HG03342 (cell line): ENCODE data around the gene TPX2.

Source experiments
- ATAC-seq: cut with Tn5 transposase; IDR thresholded peaks from one replicate; pipeline ENCODE4 v1.9.1; 2021; ENCODE audit warnings: mild to moderate bottlenecking, moderate library complexity; ENCODE audit not compliant: unreplicated experiment

TPX2 gene, protein sequence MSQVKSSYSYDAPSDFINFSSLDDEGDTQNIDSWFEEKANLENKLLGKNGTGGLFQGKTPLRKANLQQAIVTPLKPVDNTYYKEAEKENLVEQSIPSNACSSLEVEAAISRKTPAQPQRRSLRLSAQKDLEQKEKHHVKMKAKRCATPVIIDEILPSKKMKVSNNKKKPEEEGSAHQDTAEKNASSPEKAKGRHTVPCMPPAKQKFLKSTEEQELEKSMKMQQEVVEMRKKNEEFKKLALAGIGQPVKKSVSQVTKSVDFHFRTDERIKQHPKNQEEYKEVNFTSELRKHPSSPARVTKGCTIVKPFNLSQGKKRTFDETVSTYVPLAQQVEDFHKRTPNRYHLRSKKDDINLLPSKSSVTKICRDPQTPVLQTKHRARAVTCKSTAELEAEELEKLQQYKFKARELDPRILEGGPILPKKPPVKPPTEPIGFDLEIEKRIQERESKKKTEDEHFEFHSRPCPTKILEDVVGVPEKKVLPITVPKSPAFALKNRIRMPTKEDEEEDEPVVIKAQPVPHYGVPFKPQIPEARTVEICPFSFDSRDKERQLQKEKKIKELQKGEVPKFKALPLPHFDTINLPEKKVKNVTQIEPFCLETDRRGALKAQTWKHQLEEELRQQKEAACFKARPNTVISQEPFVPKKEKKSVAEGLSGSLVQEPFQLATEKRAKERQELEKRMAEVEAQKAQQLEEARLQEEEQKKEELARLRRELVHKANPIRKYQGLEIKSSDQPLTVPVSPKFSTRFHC

DNA sequence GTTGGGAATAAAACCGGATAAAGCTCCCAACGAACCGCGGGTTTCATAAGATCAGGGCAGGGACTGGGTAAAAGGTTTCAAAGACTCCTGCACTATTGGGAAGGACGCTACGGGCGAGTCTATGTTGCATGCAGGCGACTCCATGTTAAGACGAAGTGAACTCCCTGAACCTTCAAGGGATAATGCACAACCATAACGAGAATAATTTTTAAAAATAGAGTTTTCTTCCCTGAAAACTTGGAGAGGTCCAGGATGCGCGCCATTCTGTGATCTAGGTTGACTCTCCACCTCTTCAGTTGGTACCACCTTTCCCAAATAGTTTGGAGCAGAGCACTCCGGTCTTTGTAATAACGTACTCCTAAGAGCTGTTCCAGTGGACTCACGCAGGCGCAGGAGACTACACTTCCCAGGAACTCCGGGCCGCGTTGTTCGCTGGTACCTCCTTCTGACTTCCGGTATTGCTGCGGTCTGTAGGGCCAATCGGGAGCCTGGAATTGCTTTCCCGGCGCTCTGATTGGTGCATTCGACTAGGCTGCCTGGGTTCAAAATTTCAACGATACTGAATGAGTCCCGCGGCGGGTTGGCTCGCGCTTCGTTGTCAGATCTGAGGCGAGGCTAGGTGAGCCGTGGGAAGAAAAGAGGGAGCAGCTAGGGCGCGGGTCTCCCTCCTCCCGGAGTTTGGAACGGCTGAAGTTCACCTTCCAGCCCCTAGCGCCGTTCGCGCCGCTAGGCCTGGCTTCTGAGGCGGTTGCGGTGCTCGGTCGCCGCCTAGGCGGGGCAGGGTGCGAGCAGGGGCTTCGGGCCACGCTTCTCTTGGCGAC lies at the start of gene TPX2:
Gene TPX2 (plus strand): TSS at position 562 of the 821 bp plus-strand sequence. CDS start 18,187 bp downstream, outside the sequence.
- ATAC-seq: peak; percentile 97

DNA sequence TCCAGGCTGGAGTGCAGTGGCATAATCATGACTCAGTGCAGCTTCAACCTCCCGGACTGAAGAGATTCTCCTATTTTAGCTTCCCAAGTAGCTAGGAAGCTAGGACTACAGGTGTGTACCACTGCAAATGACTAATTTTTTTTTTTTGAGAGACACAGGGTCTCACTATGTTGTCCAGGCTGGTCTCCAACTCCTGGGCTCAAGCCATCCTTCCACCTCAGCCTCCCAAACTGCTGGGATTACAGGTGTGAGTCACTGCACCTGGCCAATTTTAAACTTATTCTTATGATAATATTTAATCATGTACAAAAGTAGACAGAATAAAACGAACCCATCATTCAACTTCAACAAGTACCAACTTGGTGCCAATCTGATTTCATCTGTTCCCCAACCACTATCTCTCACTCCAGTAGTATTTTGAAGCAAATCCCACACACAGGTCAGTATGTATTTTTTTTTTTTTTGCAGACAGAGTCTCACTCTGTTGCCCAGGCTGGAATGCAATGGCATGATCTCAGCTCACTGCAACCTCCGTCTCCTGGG lies 48.9 kb upstream of the TPX2 start:
- no peak for ATAC-seq

DNA sequence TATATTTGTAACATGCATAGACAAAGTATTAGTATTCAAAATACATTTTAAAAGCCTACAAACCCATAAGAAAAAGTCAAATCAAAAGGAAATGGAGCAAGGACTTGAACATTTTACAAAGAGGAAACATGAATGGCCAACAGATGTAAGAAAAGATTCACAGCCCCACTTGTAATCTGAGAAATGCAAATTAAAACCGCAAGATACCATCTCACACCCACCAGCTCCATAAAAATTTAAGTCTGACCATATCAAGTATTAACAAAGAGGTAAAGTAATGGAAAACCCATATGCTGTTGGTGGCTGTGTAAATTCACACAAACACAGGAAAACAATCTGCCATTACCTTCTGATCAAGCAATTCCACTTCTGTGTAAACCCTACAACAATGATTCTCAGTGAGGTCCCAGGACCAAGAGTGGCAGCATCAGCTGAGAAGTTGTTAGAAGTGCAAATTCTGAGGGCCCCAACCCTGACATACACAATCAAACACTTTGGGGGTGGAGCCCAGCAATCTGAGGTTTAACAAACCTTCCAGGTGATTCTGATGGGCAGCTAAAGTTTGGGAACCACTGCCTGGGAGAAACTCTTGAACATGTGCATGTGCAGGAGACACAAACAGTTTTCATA lies 47.3 kb upstream of the TPX2 start:
- peak; percentile 51 for ATAC-seq

DNA sequence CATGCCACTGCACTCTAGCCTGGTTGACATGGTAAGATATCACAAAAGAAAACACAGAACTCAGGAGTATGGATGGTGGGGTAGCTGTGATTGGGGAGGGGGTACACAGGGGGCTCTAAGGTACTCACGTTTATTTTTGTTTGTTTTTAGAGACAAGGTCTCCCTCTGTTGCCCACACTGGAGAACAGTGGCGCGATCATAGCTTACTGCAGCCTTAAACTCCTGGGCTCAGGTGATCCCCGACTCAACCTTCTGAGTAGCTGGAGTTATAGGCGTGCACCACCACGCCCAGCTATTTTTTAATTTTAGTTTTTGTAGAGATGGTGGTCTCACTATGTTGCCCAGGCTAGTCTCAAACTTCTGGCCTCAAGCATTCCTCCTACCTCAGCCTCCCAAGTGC lies 45.7 kb upstream of the TPX2 start:
- no peak for ATAC-seq

DNA sequence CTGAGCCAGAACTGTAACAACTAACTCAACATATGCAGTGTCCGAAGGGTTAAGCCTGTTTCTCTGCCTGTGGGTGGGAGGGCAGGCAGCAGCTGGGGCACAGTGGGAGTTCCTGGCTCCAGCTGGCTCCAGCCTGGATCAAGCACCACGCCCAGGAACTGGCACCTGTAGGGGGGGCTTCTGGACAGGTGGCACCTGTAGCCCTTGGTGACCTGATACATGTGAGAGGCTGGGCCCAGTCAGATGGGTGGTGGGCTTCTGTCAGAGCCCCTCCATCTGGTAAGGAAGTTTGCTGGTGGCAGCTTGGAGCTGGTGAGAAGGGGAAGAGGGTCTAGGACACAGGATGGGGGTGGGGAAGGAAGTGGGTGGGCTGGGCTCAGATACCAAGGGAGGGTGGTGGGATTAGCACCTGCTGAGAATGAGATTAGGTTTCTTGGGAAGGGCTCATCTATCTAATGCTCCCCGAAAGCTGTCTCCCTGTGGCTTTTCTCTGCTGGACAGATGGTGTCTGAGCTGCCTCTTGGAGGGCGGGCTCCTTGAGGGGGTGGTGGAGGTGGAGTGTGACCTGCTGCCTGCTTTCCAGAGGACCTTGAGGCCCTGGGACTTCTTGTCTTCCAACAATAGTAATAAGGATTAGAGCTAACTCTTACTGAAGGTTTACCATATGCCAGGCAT lies 45.0 kb upstream of the TPX2 start:
- ATAC-seq: no peak

DNA sequence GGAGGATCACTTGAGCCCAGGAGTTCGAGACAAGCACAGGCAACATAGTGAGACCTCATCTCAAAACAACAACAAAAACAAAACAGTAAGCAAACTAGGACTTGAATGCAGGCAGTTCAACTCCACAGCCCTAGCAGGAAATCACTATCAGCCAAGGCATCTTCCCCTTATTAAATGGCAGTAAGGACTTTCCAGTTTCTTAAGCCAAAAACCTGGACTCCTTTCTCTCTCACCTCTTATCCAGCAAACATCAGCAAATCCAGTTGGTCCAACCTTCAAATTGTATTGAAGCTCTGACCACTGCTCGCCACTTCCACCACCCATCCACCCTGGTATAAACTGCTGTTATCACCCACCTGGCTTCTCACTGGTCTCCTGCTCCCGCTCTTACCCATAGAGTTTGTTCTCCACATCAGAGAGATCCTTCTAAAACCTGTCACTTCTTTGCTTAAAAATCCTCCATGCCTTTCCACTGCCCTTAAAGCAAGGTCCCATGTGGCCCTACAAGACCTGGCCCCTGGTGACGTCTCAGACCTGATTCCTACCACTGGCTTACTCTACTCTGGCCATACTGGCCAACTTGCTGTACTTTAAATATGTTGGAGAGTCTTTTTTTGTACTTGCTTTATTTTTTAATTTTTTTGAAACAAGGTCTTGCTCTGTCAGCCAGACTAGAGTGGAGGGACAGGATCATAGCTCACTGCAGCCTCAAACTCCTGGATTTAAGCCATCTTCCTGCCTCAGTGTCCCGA lies 44.1 kb upstream of the TPX2 start:
- ATAC-seq: no peak

DNA sequence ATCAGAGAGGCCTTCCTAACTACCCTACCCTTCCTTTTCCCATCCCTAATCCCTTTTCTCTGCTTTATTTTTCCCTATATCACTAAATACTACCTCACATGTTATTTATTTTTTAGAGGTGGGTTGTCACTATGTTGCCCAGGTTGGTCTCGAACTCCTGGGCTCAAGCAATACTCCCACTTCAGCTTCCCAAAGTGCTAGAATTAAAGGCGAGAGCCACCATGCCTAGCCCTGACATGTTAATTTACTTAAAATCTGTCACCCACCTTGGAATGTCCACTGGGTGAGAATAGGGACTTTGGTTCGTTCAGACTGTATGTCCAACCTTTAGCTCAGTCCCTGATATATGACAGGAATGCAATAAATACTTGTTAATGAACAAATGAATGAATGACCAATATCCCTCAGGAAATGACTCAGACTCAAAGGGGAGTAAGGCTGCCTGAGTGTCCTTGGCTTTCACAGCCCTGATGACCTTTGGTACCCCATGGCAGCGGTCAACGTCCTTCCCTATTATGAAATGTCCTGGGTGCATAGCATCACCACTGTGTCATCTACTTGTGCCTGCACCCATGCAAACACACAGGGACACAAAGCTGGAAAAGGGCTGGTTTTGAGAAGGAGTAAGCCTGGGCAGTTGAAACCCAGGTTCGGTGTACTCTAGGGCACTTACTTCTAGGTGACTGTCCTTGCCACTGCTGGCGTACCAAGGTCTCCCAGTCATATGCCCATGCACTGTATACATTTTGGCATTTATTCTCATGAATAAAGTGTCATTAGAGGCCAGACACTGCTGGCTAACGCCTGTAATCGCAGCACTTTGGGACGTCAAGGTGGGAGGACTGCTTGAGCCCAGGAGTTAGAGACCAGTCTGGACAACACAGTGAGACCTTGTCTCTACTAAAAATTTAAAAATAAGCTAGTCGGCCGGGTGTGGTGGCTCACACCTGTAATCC lies 43.0 kb upstream of the TPX2 start:
- no peak for ATAC-seq

DNA sequence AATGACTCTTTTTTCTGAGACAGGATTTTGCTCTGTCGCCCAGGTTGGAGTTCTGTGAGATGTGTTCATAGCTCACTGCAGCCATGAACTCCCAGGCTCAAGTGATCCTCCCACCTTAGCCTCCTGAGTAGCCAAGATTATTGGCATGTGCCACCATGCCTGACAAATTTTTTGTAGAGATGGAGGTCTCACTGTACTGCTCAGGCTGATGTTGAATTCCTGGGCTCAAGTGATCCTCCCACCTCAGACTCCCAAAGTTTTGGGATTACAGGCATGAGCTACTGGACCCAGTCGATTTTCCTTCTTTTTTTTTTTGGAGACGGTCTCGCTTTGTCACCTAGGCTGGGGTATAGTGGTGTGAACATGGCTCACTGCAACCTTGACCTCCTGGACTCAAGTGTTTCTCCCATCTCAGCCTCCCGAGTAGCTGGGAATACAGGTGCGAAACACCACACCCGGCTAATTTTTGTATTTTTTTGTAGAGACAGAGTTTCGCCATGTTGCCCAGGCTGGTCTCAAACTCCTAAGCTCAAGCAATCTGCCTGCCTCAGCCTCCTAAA lies 40.8 kb upstream of the TPX2 start:
- ATAC-seq: no peak

DNA sequence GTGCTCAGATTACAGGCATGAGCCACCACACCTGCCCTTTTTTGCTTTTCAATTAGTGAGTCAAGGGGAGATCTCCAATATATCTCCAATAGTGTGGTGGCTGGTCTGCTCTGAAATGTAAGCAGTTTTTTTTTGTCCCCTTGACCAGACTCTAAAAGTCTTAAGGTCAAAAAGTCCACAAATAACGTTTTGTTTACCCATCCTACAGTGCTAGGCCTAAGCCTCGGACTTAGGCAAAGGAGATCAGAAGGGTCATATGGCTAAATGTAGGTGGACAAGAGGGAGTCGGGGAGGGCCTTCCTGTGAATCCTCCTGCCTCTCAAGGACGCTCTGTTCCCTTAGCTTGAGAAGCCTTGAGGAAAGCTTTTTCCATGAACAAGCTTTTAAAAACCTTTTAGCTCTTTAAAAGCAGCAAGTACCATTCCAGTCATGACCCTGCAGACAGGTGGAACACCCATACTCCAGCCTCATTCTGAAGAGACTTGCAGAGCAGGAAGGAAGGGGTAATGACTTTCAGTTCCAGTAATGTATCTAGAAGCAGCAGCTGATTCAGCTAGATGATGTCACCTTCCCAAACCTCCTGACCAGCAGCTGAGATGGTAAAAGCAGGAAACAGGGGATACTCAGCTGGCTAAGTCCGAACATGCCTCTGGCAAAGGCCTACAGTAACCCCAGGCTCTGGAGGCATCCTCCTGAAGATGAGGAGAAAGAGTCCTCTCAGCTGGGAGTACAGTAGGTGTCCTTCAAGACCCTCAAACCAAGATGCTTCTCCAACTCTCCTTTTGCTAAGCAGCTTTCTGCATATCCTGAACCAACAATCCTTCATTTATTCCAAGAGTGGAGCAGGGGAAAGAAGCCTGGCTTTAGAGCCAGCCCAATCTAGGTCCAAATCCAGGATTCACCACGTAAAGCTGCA lies 40.0 kb upstream of the TPX2 start:
- ATAC-seq: peak; percentile 97

DNA sequence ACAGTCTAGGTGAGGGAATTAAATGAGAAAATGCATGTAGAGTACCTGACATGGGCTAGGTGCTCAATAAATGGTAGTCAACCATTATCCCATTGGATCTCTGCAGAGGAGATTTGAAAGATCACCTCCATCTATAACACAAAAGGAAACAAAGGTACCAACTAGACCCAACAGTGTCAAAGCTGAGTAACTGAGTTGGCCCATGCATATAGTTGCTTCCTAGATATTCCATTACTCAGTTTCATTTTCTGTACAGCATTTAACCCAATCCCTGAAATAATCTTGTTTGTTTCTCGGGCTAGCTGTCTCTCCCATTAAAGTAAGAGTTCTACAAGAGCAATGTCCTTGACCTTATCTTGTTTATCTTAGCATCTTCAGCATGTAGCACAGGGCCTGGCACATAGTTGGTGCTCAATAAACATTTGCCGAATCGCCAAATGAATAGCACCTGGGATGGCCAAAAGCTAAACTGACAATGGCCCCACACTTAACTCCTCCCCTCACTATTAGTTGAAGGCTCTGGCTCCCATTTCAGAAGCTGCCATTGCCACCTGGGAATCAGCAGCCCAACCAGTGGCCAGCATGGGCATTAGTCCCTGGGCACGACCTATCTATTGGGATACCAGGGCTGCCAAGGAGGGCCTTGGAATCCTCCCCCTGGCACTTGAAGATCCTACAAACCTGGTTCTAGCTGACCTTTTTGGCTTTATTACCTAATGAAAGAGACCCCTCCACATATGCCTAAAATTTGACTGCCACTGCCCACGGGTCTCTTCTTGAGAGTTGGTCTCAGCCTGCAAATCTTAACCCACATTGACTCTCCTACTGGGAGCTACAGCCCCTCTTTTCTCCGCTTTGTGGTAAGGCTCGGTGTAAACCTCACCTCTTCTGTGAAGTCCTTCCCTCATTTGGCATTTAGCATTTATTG lies 39.0 kb upstream of the TPX2 start:
- ATAC-seq: no peak

DNA sequence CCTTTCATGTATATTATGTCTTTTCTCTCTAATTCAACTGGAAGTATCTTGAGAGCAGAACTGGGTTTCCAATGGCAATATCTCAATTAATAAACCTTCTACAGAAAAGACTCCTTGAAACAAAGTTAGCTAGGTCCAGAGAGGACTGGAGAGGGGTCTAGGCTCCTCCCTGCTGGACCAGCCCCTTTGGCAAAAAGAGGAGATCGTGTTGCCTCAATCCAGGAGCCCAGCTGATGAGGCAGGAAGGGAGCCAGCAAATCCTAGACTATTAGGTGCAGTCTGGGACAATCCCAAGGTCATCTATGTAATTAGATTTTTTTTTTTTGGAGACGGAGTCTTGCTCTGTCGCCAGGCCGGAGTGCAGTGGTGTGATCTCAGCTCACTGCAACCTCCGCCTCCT lies 38.3 kb upstream of the TPX2 start:
- ATAC-seq: no peak

DNA sequence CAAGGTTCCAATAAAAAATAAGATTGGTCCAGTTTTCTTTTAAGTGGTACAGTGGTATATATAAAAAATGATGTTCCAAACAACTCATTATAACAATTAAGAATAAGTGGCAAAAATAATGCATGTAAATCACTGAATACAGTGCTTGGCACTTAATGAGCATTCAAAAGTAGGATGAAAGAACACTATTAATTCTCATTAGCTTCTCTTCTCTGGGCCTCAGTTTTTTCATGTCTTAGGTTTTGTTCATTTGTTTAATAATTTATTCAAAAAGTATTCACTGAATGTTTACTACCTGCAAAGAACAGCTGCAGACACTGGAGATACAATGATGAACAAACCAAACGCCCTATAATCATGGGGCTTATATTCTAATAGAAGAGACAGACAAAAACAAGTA lies 37.5 kb upstream of the TPX2 start:
- ATAC-seq: no peak

DNA sequence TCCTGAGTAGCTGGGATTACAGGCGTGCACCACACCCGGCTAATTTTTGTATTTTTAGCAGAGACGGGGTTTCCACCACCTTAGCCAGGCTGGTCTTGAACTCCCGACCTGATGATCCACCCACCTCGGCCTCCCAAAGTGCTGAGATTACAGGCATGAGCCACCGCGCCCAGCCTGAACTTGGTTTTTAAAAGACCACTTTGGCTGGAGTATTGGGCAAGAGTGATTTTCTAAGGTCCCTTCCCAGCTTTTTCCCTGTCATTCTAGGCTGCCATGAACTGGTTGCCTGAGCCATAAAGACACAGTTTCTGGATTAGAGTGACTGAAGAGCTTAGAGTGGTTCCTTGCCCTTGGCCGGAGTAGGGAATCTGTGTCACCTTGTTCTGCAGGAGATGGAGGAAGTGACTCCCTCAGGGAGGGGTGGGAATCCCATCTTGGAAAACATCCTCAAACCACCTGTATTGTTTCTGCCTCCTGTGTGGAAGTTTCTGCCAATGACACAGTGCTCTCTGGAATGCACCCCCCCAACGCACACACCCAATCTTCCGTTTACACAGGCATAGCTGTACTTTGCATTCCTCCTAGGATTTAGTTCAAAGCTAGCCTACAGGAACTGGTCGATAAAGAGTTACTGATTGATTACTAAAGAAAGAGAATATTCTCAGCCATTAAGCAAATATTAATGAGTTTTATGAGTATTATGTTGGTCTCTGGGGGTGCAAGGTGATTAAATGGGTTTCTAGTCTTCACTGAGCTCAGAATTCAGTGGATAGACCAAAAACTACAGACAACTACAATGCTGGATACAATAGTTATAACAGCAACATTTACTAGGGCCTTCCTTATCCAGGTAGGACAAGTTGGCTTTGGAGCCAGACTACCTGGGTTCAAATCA lies 34.6 kb upstream of the TPX2 start:
- no peak for ATAC-seq

DNA sequence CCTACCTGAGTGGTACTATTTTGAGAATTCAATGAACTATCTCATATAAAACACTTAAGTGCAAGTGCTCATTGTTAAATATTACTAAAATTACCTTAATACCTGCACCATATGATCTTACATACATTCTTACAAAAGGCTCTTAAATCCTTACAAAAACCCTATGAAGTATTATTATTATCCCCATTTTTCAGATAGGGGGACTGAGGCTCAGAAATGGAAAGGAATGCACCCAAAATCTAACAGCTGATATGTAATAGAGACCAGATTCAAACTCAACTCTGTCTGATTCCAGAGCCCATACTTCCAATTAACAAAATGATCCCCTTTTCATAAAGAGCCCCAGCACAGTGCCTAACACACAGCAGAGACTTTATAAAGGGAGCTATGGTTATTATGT lies 33.9 kb upstream of the TPX2 start:
- ATAC-seq: no peak
